Prostate gland (tissue), 2 donors: Measurements from ENCODE around the gene VENTX. TPM values are rescaled to one million over a fixed set of nuclear protein-coding genes. Genes with fewer than 3 reads are reported as not detected.

Experiments used
- DNase-seq: peaks from one replicate; pipeline ENCODE4 v3.0.0-alpha.2; 2019; ENCODE audit warnings: low spot score
- H3K27ac ChIP-seq, 2 donors: fragments of 200-600 bp; sonication (generic); 2 replicates each; pipeline ENCODE4 v1.5.1; 2017 to 2019
- H3K27me3 ChIP-seq: fragments of 200-600 bp; sonication (generic); replicated peaks from 2 replicates; pipeline ENCODE4 v1.5.1; 2019; ENCODE audit not compliant: insufficient read depth
- H3K36me3 ChIP-seq, 2 donors: fragments of 200-600 bp; sonication (generic); 1 replicate in 1 of 2; 2 replicates in 1 of 2; pipeline versions ENCODE4 v1.5.1 to v1.8.1; 2017 to 2019
- H3K4me1 ChIP-seq: fragments of 200-600 bp; sonication (generic); replicated peaks from 2 replicates; pipeline ENCODE4 v1.5.1; 2019
- H3K4me3 ChIP-seq, 2 donors: fragments of 200-600 bp; sonication (generic); 2 replicates each; pipeline ENCODE4 v1.5.1; 2017 to 2019
- H3K9me3 ChIP-seq: fragments of 200-600 bp; sonication (generic); 2 replicates; pipeline ENCODE4 v1.5.1; 2017
- POLR2A ChIP-seq: fragments of 450-650 bp; IDR thresholded peaks from one replicate; pipeline ENCODE4 v1.6.1; 2016; ENCODE audit warnings: antibody characterized with exemption, mild to moderate bottlenecking
- POLR2AphosphoS5 ChIP-seq: sonication (generic); formaldehyde crosslinking; IDR thresholded peaks from one replicate; pipeline ENCODE4 v1.6.1; 2017; ENCODE audit warnings: antibody characterized with exemption
- WGBS: methylation state at CpG from one replicate; pipeline ENCODE4 v1.1.5; 2018; 5-methylcytosine and 5-hydroxymethylcytosine counted together
- intact Hi-C: fragments of 100-400 bp; cut with DNase I; formaldehyde crosslinking; loops from one replicate; pipeline ENCODE4 v1.14.2; 2022
- total RNA-seq, 2 donors: library from RNA; depleted of rRNA; stranded (reverse); fragments of >200 nt; gene quantifications; one replicate each; pipeline ENCODE4 v1.1.0, GENCODE V29; 2016
- TF ChIP-seq, protein P1 (sequence below), 4 experiments: fragments of 200-600 bp in 2 of 4; fragments of 450-650 bp in 2 of 4; sonication (generic) in 2 of 4; IDR thresholded peaks; 1 replicate in 3 of 4; 2 replicates in 1 of 4; pipeline ENCODE4 v1.5.1; 2016 to 2019; ENCODE audit warnings: antibody characterized with exemption in 4 of 4, mild to moderate bottlenecking in 2 of 4, moderate library complexity in 2 of 4

The VENTX gene
- total RNA-seq, 2 donors from 2014 or later, result 0.18 to 1.8 TPM

DNA sequence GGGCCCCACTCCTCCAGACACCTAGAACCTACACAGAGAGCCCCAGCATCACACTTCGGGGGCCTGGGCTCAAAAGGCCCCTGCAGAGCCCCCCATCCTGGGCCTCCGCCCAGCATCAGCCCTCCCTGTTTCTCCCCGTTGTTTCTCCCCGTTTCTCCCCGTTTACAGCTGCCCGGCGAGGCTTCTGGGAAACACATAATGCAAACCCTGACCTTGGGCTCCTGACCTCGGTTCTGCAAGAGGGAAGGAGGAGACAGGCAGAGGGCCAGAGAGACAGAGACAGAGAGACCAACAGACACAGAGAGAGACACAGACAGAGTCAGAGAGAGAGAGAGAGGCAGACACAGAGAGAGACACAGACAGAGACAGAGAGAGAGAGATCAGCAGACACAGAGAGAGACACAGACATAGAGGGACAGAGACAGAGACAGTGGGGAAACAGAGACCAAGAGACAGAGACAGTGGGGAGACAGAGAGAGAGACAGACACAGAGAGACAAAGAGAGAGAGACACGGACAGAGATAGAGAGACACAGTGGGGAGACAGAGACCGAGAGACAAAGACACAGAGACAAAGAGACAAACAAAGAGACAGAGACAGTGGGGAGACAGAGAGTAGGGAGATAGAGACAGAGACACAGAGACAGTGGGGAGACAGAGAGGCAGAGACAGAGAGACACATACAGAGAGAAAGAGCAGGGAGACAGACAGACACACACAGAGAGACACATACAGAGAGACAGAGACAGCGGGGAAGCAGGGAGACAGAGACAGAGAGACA lies 12.5 kb downstream of the VENTX start:
- 53% methylated on average over 11 of the region's 11 CpGs for WGBS
- Histone ChIP-seq H3K9me3 (no peaks in the 10 kb centered on the region), H3K36me3 (no peaks in the 10 kb centered on the region), H3K4me1 (no peaks in the 10 kb centered on the region), H3K27me3 (peaks cover 7% of the 10 kb centered on the region), H3K27ac (no peak overlapping the region), H3K4me3 (no peak overlapping the region)
- TF ChIP-seq POLR2A (no peak), POLR2AphosphoS5 (no peak)
- TF ChIP-seq, protein P1, sequence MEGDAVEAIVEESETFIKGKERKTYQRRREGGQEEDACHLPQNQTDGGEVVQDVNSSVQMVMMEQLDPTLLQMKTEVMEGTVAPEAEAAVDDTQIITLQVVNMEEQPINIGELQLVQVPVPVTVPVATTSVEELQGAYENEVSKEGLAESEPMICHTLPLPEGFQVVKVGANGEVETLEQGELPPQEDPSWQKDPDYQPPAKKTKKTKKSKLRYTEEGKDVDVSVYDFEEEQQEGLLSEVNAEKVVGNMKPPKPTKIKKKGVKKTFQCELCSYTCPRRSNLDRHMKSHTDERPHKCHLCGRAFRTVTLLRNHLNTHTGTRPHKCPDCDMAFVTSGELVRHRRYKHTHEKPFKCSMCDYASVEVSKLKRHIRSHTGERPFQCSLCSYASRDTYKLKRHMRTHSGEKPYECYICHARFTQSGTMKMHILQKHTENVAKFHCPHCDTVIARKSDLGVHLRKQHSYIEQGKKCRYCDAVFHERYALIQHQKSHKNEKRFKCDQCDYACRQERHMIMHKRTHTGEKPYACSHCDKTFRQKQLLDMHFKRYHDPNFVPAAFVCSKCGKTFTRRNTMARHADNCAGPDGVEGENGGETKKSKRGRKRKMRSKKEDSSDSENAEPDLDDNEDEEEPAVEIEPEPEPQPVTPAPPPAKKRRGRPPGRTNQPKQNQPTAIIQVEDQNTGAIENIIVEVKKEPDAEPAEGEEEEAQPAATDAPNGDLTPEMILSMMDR (IDR thresholded peaks at IDR 0.05), result no peak
- no peak for DNase-seq
- intact Hi-C loops, result no loop called here

DNA sequence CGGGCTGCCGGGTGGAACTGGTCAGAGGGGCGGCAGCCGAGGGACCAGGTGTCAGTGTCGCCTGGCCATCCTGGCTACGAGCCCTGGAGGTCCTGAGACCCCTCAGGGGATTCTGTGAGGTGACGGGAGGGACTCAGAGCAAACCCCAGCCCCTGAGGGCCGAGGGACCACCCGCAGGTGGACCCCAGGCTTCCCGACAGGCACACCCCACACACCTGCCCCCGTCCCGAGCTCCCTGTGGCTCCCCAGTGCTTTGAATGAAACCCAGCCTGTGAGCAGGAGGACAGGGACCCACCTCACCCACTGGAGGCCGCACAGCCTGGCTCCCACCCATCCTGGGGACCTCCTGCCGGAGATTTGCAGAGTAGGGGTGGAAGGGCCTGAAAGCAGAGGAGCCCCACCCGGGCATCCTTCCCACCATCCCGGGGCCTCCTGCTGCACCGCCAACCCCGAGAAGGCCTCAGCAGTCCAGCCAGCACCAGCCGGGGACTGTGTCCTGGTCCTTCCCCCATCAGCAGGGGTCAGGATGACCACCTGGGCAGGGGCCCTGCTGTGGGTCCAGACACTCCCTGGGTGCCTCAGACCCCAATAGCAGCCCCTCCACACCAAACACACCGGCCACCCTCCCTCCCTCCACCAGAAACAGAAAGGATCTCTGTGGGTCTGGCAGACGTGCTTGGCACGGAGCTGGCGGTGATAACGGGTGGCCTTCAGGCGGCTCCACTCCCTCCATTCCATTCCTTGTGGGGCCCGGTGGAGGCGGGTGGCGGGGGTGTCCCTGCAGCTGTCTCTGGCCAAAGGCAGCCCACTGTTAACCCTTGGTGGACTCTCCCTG lies 13.9 kb downstream of the VENTX start:
- no peak overlapping the region for H3K27ac ChIP-seq
- no peak for DNase-seq
- H3K4me3 ChIP-seq, result no peak overlapping the region
- peaks cover 5% of the 10 kb centered on the region for H3K27me3 ChIP-seq
- 62% methylated on average over 28 of the region's 28 CpGs for WGBS
- no peaks in the 10 kb centered on the region for H3K36me3 ChIP-seq
- intact Hi-C loops, result no loop called here
- H3K9me3 ChIP-seq, result no peaks in the 10 kb centered on the region
- no peaks in the 10 kb centered on the region for H3K4me1 ChIP-seq
- no peak for TF ChIP-seq POLR2AphosphoS5
- no peak for TF ChIP-seq POLR2A
- TF ChIP-seq, protein P1 (IDR thresholded peaks at IDR 0.05), result no peak

DNA sequence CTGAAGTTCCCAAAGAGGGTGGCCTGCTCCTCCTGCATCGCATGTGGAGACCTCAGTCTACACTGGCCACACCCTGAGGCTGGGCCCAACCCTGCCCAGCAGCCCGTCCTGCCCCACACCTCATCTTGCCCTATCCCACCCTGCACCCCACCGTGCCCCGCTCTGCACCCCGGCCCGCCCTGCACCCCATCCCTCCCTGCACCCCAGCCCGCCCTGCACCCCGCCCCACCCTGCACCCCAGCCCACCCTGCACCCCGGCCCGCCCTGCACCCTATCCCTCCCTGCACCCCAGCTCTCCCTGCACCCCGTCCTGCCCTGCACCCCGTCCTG lies 14.5 kb downstream of the VENTX start:
- peaks cover 5% of the 10 kb centered on the region for H3K27me3 ChIP-seq
- no peaks in the 10 kb centered on the region for H3K36me3 ChIP-seq
- H3K4me3 ChIP-seq, result no peak overlapping the region
- no peaks in the 10 kb centered on the region for H3K9me3 ChIP-seq
- intact Hi-C loops, result no loop called here
- no peak overlapping the region for H3K27ac ChIP-seq
- peaks cover 2% of the 10 kb centered on the region for H3K4me1 ChIP-seq
- no peak for DNase-seq
- TF ChIP-seq, protein P1 (IDR thresholded peaks at IDR 0.05), result no peak
- no peak for TF ChIP-seq POLR2AphosphoS5
- no peak for TF ChIP-seq POLR2A
- WGBS, result 80% methylated on average over 12 of the region's 12 CpGs

DNA sequence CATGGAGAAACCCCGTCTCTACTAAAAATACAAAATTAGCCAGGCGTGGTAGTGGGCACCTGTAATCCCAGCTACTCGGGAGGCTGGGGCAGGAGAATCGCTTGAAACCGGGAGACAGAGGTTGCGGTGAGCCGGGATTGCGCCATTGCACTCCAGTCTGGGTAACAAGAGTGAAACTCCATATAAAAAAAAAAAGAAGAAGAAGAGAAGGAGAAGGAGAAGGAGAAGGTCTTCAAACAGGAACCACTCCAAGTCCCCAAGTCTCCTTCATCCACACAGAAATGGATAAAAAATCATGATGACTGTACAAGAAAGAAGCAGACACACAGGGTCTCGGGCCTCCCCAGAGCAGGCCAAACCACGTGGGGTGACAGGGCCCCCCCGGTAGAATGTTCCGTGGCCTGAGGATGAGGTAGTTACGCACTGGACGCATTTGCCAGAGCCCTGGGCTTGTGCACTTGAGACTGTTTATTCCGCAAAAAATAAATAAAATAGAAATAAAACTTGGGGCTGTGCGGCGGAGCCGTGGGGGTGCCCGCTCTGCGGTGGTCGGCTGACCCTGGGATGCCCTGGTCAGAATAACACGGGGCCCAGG lies 15.8 kb downstream of the VENTX start:
- intact Hi-C loops, result no loop called here
- Histone ChIP-seq H3K27ac (no peak overlapping the region), H3K4me1 (peaks cover 12% of the 10 kb centered on the region), H3K36me3 (no peaks in the 10 kb centered on the region), H3K9me3 (no peaks in the 10 kb centered on the region), H3K4me3 (no peak overlapping the region), H3K27me3 (peaks cover 2% of the 10 kb centered on the region)
- no peak for TF ChIP-seq POLR2A
- no peak for TF ChIP-seq POLR2AphosphoS5
- TF ChIP-seq, protein P1 (IDR thresholded peaks at IDR 0.05), result no peak
- 89% methylated on average over 22 of the region's 22 CpGs for WGBS
- DNase-seq, result no peak
